Dermis lymphatic vessel endothelial cell (primary cell): Measurements from ENCODE around the gene TUBB. TPM values are rescaled to one million over a fixed set of nuclear protein-coding genes. Genes with fewer than 3 reads are reported as not detected.

Experiments used
- total RNA-seq: library from RNA; depleted of rRNA; stranded (reverse); fragments of >200 nt; gene quantifications from 2 replicates; pipeline ENCODE4 v1.2.1, GENCODE V29; 2014

Gene TUBB
- 208 and 236 TPM in 2 replicates for total RNA-seq

DNA sequence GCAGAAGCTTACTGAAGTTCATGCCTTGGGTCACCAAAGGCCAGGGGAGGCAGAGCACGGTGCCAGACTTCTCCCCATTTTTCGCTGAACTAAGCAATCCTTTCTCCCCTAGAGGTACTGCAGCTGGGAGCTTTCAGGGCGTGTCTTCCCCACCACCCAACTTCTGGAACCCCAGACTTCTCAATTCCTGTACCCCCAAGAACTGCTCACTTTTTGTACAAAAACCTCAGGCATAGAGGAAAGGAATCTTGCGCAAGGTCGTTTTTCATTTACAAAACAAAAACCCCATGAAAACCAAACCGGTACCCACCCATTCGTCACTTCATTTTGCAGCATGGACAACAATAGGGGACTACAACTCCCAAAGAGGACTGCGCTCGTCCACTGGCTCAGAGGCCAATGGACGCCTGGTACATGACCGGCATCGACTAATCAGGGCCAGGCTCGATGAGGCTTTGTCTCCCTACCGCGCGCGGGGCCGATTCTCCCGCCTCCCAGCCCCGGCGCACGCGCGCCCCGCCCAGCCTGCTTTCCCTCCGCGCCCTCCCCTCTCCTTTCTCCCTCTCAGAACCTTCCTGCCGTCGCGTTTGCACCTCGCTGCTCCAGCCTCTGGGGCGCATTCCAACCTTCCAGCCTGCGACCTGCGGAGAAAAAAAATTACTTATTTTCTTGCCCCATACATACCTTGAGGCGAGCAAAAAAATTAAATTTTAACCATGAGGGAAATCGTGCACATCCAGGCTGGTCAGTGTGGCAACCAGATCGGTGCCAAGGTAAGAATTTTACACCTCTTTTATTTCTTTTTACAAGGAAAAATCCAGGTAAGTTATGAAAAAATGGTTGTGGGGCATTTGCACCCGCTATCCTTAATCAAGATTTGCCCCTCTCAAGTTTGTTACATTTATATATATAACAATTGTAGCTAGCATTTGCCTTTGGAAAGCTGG is at the start of gene TUBB:
Gene TUBB, plus strand, starts transcription at position 562 of the 947 bp plus-strand sequence. Its CDS starts 155 bp downstream, at position 717.

DNA sequence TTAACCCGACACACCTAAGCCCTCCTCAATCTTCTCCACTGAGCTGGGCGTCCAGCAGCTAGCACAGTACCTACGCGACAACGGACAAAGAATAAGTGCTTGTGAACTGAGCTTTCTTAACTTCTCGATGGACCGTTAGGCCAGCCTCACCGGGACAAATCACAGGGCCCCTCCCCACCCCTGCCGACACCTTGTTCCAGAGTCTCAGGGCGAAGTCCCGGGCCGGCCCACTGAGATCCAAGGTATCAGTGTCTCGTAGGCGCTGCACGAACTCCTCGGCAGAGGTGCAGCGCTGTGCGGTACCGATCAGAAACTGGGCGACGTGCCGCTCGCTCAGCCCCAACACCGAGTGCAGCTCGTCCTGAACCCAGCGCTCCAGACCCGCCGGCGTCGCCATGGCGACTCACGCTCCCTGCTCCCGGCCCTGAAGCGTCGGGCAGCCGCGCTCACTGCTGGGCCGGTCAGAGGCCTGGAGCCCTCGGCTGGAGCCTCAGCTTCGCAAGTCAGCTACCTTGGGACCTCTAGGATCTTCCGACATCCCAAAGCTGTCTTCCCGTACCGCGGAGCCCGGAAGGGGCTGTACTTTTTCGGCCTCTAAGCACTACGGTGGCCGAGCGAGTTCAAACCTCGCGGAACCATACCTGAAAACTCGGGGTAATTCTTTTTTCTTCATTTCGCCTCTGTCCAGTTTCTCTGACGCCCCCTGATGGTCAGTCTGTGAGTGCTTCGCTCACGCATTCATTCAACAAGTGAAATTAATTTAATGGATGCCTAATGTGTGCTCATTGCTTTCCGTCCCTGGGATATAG is 47.5 kb upstream of the TUBB start, which contains the start of gene DHX16:
Gene DHX16, minus strand, starts transcription at position 562 of the 809 bp plus-strand sequence. Its CDS starts 165 bp downstream, at position 397.

DNA sequence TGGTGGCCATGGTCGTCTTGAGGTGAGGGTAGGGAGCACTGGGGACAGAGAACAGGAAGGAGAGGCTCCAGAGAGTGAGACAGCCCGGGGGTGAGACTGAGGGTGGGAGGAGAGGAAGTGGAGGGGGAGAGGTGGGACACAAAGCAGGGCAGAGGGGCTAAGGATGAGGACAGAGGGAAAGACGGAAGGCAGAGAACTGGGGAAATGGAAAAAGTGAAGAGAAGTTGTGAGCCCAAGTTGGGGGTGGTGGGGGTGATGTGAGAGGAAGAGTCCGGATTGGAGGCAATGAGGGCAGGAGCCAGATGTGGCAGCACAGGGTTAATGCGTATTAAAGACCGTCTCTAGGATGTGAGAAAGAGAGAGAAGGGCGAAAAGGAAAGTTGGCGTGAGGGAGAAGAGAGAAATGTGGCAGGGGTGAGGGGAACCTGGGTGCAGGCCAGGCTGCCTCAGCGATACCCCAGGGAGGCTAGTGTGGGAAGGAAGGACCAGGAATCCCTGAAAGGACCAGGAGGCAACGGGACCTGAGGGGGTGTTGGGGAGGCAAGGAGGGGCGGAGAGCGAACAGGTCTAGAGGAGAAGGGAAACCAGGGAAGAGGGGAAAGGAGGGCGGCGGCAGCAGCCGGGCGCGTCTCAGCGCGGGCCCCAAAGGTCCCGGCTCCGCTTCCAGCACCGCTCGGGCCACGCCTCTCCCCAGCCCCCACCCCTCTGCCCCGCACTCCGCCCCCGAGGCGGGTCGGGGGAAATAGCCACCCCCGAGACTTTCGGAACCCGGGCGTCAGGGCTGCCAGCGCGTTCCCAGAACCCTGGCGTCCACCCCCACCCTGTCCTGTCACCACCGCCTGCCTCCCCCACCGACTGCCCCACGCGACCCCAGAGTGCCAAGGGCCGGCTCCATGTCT is 33.9 kb upstream of the TUBB start, which contains the start of gene PPP1R18:
Gene PPP1R18, minus strand, starts transcription at position 637 of the 899 bp plus-strand sequence. Its CDS starts 627 bp downstream, at position 10.

DNA sequence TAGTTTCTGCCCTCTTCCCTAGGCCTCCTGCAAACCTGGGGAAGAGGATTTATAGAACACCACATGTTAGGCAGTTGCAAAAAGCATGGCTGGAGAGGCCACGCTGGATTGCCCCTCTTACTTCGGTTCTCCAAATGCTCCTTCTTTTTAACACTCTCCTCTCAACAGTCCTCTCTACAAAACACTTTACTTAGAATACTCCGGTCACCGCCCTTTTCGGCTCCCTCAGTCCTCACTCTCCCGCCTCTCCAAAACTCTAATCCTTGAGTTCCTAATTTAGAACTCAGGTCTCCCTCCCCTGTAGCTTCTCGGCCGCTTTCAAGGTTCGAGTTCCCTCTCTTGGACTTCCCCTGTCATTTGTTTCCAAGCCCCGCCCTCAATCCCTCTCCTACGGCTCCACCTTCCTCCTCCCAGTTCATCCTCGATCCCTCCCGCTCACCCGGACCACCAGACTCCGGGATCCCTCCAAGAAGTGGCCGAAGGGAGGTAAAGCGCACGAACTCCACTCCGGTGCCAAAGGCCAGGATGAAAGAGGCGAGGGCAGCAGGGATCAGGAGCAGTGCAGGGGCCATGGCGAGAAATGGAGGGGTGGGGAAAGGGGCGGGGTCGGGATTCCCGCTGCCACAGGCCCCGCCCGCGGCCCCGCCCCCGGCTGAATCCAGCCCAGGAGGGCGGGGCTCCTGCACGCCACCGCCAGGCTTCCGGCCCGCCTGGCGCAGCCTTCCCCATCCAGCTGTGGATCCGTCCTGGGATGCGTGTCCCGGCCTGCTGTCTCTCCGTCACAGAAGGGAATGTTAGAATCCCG is 29.5 kb upstream of the TUBB start, which contains the start of gene NRM:
Gene NRM, minus strand, starts transcription at position 582 of the 805 bp plus-strand sequence. Its CDS starts 10 bp downstream, at position 572.

DNA sequence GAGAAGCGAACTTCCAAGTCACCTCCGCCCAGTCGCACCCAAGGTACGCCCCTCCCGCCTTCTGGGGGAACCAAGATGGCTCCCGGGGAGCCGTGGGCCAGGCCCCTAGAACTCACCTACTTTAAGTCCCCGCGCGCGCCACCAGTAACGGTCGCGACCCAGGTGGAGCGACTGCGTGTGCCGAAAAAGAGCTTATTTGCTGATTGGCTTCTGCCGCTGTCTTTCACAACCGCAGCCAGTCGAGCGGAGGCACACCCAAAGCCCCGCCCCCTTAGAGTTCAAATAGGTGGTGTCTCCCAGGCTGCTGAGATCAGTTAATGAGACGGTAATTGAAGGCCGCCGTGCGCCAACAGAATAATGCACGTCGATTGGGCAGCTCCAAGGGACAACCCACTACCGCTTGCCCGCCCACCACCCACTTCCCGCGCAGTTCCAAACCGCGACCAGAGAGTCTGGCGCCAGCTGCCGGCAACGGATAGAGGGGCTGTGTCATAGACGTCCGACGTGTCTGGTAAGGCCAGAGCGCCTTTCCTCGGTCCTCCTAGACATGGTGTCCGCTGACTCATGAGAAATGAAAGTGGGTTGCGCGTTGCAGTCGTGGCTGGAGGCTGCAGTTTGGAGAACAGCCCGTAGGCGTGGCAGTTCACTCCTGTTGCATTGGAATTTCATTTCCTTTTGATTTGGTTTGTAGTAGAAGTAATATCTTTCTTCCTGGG is 2.9 kb upstream of the TUBB start, which contains the start of gene MDC1:
Gene MDC1, minus strand, starts transcription at position 153 of the 716 bp plus-strand sequence. CDS start 2,106 bp downstream, outside the sequence.

DNA sequence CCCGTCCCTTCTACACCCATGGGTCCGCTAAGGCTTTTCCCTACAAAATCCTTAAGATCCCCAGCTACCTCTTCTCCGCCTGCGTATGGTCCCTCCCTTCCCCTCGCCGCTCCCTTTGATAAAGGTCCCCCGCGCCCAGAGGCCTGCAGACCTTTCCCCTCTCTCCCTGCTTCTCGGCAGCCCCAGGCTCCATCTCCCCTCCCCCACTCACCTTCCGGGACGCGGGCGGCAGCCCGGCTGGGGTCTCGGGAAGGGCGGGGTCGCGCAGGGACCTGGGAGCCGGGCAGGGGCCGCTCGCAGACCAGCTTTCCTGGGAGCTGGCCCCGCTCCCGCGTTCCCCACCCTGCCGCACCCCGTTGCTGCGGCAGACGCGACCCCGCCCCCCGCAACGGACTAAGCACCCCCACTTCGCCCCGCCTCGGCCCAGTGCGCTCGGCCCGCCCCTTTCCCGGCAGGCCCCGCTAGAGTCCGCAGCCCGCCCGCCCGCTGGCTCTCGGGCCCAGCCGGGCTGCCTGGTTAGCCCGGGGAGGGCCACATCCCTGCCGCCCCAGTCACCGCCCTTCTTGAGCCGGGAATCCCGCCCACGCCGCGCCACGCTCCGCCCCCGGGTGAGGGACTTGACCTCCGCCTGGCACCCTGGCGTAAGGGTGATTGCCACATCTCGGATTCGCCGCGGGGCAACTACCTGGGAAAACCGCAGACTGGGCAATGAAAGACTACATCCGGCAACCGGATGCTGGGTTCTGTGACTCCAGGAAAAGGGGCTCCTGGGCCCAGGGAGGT is 22.4 kb downstream of the TUBB start, which contains the start of gene FLOT1:
Gene FLOT1, minus strand, starts transcription at position 372 of the 783 bp plus-strand sequence. CDS start 498 bp downstream, outside the sequence.

DNA sequence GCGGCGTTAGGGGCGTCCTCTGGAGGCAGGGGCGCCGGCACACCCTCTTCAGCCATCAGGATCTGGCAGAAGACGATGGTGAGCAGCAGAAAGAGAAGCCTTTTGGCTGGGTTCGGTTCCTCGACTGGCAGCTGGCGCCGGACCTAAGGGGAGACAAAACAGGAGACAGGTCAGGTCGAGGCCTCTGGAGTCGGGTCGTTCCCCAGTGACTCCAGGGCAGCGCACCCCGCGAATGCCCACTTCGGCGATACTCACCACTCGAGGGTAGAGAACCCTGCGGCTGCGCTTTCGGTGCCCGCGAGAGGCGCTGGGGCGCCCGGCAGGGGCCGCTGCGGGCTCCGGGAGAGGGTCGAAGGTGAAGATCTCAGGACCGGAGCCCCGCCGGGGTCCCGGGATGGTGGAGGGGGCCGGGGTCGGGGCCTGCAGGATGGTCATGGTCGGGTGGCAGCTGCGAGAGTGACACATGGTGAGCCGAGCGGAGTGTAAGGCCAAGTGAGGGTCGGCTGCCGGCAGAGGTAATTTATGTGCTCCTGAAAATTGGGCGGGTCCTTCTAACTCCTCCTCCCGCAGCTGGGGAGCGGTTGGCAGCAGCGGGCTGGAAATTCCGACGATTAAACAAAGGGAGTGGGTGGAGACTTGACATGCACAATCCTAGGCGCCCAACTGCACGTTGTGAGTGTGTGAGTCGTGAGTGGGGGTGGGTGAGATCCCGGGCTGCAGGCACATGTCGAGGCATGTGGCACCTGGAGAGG is 24.1 kb downstream of the TUBB start, which contains the start of gene IER3:
Gene IER3, minus strand, starts transcription at position 494 of the 752 bp plus-strand sequence. Its CDS starts 29 bp downstream, at position 465.

Other genes starting within 250 kb of the TUBB start
- 1,133 and 1,489 TPM in 2 replicates for gene HLA-E, start 230.8 kb upstream of the TUBB start, total RNA-seq
- 54.1 and 72.4 TPM in 2 replicates for gene GNL1, start 163.9 kb upstream of the TUBB start, total RNA-seq
- gene PRR3, start 163.1 kb upstream of the TUBB start, total RNA-seq, result 2.6 and 3.4 TPM in 2 replicates
- gene ABCF1, start 148.9 kb upstream of the TUBB start, total RNA-seq, result 34.6 and 40.5 TPM in 2 replicates
- 12.8 and 13.3 TPM in 2 replicates for gene PPP1R10, start 103.1 kb upstream of the TUBB start, total RNA-seq
- gene MRPS18B, start 102.5 kb upstream of the TUBB start, total RNA-seq, result 50.3 and 70.6 TPM in 2 replicates
- gene ATAT1, start 93.5 kb upstream of the TUBB start, total RNA-seq, result 4.0 and 4.6 TPM in 2 replicates
- 2.2 and 3.6 TPM in 2 replicates for gene C6orf136, start 73.2 kb upstream of the TUBB start, total RNA-seq
- gene DHX16, start 47.3 kb upstream of the TUBB start, total RNA-seq, result 29.4 and 32.2 TPM in 2 replicates
- 21.8 and 34.0 TPM in 2 replicates for gene PPP1R18, start 33.7 kb upstream of the TUBB start, total RNA-seq
- 0.86 and 0.98 TPM in 2 replicates for gene NRM, start 29.4 kb upstream of the TUBB start, total RNA-seq
- 4.8 and 5.3 TPM in 2 replicates for gene MDC1, start 3.1 kb upstream of the TUBB start, total RNA-seq
- gene FLOT1, start 22.3 kb downstream of the TUBB start, total RNA-seq, result 71.3 and 91.2 TPM in 2 replicates
- 39.7 and 82.2 TPM in 2 replicates for gene IER3, start 24.2 kb downstream of the TUBB start, total RNA-seq
- gene DDR1, start 164.2 kb downstream of the TUBB start, total RNA-seq, result 4.8 and 5.7 TPM in 2 replicates
- 10.4 and 12.7 TPM in 2 replicates for gene GTF2H4, start 187.9 kb downstream of the TUBB start, total RNA-seq
- 9.6 and 11.0 TPM in 2 replicates for gene VARS2, start 193.9 kb downstream of the TUBB start, total RNA-seq
- gene SFTA2, start 211.8 kb downstream of the TUBB start, total RNA-seq, result not detected in 2 replicates
- gene MUCL3, start 220.6 kb downstream of the TUBB start, total RNA-seq, result not detected in 2 replicates